SIG-M5 treated with dmso at 0.1 percent for 504 hours (cell line): ENCODE results near the gene TTC23.
"Not testable (repeated sequence)": the region's sequence is repeated elsewhere in the genome, so short reads cannot be mapped to it uniquely, and the experiment has no call there.

Experiments
- DNase-seq: peaks from one replicate; lab custom pipeline; 2025; ENCODE audit not compliant: unreplicated experiment; lab: John Stamatoyannopoulos, UW

Gene TTC23

DNA sequence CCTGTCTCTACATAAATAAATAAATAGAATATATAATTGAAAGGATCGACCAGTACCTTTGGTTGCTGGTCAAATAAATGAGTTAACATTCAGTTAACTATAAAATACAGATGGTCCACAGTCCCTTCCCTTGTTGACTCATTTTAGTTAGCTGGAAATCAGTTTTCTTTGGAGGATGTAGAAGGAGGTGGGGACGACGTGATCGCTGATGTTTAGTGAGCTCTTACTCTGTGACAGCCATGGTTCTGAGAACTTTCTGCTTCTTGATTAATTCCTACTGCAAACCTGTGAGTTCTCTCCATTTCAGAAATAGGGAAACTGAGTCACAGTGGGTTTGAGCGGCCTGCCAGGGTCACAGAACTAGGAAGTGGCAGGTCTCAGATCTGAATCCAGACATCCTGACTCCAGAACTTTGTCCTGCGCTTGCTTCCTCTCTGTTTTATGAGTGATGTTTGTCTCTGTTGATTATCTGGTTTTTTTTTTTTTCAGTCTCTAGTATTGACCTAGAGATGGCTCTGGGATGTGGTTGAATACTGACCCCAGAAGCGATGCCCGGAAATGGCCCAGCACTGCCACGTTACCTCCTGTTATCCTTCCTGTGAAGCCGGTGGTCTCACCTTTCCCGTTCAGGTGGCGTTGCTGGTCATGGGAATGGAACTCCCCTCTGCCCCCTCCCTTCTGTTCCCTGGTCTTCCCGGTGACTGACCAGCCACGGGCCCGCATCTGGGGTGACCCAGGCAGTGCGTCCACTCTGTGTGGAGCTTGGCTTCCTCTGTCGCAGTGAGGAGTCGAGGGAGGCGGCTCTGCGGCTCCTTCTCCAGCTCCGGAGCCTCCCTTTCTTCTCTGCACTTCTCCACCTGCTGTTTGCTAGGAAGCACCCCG is 126.3 kb downstream of the TTC23 start:
- DNase-seq = no peak

DNA sequence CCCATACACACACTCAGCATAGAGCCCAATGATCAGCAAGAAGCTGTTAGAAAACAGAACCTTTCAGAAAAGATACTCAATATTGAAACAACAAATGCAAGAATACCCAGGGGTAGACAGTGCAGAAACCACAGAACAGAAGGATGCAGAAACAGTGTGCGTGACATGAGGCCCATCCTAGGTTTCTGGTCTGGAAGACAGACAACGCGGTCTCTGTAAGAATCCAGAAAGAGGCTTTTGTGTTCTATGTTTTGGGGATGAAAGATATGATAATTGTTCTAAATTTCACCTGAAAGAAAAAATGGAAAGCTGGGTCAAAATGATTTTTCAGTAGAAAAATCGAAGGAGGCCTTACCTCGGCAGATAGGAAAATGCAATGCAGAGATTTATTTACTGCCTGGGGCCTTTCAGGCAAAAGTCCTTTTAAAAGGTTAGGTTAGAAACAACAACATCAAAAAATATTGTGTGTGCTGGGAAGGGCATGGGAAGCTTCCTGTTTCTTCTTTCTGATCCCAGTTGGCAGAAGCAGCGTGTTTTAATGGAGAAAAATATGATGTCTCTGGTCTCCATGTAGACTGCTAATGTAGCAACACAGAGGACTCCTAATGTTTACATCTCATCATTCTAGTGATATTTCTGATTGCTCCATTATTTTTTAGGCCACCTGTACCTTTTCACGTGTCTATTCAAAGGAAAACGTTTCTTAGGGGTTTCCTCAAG is 127.5 kb downstream of the TTC23 start:
- DNase-seq = no peak

DNA sequence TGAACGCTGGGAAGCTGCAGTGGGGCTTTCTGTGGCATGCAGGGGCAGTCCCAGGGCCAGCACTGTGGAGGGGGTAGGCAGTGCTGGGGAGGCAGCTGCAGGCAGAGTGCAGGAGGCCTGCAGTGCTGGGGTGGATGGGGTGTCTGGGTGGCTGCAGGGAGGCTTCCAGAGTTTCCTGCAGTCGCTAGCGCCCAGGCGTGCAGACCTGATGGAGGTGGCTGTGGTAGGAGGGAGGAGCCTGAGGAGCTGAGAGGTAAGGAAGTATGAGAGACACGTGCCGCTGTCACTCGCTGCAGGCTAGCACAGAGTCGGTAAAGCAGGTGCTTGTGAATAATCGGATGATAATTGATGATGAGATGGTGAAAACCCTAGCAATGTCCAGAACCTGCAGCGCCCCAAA is 128.2 kb downstream of the TTC23 start:
- no peak for DNase-seq

DNA sequence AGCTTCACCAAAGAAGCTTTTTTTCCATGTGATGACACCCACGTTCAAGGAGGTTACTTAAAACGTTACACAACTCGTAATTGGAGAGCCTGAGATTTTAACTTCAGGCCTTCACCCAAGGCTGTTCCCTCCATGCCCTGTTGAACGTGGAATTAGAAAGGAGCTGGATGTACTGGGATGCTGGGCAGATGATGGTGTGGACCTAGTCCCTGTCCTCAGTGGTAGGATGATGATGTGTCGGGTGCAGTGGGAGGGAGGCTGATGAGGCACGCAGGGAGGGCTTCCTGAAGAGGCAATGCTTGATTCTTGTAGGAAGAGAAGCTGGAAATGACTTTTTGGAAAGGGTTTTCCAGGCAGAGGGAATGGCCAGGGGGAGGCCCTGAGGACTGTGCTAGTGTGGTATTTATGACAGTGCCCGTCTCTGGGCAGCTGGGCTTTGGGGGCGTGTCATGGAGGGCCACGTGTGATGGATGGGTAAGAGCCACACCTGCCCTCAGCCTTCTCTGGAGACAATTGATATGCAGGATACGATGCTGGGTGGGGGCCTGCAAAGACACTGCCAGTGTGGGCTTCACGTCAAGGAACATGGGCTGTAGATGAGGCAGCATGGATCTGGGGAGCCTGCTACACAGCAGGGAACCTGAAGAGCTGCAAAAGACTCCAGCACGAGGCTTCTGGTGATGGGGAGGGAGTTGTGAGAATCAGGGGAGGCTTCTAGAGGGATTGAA is 129.2 kb downstream of the TTC23 start:
- no peak for DNase-seq

DNA sequence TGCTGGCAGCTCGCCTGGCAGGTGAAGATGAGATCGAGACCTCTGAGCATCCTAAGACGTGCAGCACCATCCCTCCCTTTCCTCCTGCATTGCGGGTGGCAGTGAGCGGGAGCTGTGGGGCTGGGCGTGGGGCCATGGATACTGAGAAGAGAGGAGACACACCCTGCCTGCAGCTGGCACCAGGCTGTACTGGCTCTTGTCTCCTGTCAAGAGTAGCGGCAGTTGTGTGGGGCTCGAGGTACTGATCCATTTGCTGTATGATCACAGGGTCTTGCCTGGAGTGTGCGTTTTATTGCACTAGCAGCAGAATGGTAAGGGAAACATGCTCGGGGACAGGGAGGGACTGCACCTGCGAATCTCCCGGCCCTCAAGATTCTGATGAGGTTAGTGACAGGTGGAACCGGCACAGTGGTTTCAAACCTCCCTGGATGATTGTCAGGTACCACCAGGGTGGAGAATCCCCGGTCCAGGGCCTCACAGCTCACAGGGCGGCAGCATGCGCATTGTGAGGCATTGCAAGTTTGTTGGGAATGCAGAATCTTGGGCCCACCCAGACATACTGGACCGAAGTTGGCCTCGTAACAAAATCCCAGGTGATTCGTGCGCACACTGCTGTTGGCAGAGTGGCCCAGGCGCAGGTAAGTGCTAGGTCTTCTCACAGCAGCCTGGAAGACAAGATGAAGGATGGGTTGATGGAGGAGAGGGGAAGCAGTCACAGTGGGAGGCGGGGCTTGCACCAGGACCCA is 130.4 kb downstream of the TTC23 start:
- DNase-seq = no peak

DNA sequence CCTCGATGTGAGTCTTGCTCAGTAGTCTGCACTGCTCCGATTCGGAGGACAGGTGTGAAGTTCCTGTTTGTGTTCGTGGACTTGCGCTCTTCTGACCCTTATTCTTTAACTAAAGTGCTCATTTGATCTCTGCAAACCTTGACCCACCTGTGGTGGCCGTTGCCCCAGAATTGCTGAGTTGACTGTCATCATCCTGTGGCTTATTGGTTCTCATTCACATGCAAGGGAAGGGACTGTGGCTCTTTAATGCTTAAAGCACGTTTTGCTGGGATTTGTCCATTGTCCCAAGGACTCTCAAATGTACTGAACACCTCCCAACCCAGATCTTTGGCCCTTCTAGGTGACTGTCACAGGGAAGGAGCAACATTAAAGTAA is 131.1 kb downstream of the TTC23 start:
- DNase-seq = no peak

DNA sequence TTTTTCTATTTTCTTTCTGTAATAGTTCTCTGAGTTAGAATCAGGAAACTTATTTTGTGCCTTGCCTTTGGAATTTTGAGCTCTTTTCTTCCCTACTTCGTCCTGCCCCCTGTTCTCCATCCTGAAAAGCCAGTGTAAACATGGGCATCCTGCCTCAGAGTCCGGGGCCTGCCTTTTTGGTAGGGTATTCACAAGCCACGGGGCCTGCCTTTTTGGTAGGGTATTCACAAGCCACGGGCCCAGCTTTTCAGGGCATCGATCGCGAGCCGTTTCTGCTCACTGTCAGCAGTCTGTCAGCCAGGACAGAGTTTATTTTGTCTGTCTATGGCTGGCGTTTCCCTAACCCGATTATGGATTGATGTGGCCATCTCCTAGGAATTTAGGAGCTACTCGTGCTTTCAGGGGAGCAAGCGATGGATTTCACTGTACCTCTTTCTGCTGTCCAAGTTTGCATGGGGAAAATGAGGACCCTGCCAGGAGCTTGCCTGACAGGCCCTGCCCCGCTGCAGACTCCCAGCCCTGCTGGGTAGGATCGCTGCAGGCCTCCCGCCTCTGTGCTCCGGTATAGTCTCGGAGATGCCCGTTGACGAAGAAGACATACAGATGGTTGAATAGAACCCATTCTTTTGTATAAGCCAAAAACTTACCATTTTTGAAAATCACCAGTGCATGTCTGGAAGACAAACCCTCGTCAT is 131.7 kb downstream of the TTC23 start:
- DNase-seq = no peak

DNA sequence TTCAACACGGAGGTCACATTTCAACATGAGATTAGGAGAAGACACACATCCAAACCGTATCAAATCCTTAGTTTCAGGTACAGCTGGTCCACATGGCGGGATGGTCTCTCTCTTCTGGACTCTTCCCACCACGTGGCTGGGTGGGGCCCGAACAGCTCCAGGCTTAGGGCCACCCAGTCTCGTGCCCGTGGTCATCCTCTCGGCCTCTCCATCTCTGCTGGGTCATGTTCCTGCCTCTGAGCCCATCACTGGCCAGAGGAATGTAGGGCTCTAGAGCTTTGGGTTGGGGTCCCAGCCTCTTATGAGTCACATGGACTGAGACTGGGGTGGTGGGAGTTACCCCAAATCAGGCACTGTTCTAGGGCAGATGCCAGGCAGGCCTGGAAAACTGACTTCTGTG is 132.3 kb downstream of the TTC23 start:
- DNase-seq = no peak

DNA sequence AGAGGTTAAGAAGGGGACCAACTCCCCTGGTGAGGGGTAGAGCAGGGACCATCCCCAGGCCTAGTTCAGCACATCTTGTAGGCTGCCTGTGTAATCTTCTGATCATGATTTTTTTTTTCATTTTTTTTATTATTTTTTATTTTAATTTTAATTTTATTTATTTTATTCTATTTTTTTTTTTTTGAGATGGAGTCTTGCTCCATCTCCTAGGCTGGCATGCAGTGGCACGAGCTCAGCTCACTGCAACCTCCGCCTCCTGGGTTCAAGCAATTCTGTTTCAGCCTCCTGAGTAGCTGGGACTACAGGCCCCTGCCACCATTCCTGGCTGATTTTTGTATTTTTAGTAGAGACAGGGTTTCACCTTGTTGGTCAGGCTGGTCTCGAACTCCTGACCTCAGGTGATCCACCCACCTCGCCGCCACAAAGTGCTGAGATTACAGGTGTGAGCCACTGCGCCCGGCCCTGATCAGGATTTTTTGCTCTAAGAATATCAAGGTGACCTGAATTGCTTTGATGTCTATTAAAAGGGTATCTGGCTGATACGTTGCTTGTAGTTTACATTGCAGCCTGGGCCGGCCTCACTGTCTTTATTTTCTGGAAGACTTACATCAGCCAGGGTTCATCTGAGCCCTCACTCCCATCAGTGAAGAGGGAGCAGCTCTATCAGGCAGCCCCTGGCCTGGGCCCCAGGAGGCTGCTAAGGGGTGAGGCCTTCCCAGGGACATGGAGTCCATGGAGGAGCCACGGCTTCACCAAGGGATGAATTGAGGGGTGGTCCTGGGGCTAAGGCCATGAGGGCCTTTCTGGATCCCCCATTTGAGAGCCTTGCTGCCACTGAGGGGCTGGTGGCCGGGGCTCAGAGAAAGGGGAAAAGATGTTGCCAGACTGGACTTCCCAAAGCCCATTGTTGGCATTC is 133.8 kb downstream of the TTC23 start:
- DNase-seq = no peak

DNA sequence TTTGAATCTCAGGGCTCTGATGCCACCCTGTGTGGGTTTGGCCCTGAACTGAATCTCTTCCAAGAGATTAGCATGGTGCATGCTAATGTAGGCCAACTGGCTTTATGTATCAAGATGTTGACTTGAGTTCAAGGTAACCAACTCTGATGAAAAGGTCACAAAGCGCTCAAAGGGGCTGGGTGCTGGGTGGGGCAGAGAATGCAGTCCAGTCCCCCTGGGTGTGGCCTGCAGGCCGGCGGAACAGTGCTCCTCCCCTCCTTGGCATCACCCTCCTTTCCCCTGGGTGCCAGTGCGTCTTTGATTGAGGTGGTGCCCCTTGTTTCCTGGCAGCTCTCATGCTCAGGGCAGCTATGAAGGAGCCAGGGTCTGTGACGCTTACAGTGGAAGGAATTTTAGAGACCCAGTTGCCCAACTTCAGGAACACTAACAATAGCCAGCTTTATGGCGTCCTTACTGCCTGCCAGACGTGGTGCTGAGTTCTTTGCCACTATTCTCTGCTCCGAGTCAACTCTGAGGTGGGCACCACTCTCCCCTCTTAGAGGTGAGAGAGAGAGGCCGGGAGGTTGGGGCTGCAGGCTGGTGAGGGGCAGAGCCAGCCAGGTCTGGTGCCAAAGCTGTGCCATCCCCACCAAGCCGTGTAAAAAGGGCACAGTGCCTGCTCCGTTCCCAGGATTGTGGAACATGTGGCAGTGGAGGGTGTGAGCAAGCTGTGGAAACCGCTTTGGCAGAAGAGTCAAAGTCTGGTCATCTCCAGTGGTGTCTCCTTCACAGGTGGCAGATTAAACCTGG is 134.7 kb downstream of the TTC23 start:
- DNase-seq = no peak

DNA sequence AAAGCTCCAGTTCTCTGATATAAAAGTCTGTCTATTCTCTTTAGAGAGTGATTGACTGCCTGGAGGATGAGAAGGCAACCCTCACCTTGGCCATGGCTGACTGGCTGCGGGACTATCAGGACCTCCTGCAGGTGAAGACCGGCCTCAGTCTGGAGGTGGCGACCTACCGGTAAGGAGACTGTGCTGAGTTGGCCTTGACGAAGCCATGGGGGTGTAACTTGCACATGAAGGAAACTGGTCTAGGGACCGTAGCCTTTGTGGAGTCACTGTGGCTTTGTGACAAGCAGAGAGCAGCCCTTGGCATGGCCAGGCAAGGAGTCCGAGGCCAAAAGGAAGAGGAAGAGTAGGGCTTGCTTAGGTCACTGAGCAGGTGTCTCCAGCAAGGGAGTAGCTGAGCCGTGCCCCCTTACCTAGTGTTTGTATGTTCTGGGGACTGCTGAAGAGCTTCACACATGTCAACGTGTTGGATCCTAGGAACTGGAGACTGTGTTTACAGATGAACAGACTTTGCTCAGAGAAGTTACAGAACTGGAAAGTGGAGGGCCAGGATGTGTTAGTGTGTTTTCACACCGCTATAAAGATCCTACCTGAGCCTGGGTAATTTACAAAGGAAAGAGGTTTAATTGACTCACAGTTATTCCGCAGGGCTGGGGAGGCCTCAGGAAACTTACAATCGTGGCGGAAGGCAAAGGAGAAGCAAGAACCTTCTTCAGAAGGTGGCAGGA is 135.7 kb downstream of the TTC23 start:
- no peak for DNase-seq

DNA sequence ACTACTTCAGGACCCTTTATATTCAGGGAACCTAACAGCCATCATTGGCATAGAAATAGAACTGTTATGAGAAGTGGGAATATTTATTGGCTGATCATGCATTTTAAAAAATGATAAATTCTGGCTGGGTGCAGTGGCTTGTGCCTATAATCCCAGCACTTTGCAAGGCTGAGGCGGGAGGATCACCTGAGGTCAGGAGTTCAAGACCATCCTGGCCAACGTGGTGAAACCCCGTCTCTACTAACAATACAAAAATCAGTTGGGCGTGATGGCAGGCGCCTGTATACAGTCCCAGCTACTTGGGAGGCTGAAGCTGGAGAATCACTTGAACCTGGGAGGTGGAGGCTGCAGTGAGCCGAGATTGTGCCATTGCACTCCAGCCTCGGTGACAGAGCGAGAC is 137.7 kb downstream of the TTC23 start:
- DNase-seq = not testable (repeated sequence)

DNA sequence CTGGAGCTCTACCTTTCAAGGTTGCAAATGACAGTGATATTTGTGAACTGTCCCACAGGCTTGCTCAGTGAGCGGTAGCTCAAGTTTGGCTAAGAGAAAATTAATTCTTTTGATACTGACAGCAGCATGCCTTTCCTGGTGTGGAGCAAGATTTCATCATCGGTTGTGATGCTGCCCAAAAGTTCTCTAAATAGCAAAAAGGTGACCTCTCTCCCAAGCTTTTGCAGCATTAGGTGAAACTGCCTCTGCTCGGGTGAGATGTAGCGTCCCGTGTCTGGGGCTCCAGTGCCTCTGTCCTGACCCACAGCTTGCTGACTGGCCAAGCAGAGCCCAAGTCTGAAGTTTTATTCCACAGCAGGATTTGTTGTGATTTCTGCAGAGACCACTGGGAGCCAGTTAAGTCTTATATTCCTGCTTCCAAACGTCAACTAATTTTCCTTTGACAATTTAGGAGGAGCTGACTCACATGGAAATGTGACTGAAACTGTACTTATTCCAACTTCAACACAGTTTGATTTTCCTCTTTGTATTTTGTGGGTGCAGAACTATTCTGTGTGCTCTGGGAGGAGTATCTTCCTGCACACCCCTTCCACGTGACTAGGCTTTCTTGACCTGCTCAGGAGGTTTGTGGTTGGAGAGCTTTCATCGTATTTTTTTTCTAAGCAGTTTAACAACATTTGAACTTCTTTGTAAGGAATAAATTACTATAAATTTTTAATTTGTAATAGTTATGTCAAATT is 138.6 kb downstream of the TTC23 start:
- no peak for DNase-seq

DNA sequence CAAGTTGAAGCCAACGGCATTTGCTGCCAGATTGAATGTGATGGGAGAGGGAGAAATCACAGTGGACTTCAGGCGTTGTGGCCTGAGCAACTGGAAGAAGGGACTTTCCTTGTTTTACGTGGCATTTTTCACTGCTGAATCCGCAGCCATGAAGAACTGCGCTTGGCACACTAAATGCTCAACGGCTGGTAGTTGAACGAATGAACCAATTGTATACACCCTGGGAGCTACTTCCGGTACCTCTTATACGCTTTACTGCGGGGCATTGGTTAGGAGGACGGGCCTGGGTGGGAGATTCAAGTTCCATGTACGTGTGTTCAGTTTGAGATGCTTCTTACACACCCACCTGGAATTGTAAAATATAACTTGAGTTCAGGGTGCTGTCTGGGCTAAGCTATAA is 139.3 kb downstream of the TTC23 start:
- no peak for DNase-seq

DNA sequence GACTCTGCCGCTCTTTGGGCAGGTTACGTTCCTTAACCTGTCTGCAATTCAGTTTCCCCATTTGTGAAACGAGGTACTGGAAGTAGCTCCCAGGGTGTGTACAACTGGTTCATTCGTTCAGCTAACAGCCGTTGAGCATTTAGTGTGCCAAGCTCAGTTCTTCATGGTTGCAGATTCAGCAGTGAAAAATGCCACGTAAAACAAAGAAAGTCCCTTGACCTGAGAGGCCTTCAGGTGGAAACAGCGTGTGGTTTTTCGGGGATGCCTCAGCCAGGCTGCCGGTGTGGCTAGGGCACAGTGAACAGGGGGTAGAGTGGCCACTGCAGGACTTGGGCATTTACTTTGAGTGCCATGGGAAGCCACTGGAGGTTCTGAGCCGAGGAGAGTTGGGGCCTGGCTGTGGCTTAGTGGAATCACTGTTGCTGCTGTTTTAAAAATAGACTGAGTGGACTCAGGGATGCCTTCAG is 139.8 kb downstream of the TTC23 start:
- DNase-seq = no peak

DNA sequence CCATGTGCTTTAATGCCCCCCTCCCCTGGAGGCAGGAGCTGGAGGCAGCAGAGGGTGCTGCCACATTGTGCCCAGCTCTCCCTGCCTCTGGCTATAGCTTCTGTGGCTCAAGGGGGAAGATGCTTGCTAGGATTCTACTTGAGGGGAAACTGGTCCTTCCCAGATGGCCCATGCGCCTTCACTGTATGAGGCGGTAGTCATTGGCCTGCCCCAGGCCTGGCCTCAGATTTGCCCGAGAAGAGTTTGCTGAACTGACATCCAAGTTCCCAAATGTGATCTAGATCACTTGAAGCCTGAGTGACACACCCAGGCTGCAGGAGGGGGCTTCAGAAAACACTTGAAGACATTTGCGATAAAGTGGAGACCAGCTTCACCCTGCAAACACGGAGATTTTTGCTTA is 140.4 kb downstream of the TTC23 start:
- DNase-seq = no peak
